CD4-positive, alpha-beta T cell (primary cell): ENCODE measurements around the gene ZEB2. TPM values are rescaled to one million over a fixed set of nuclear protein-coding genes. Genes with fewer than 3 reads are reported as not detected.

ENCODE experiments used
- ATAC-seq: fragments of 200-7000 bp; cut with Tn5 transposase; one replicate; pipeline ENCODE4 v1.10.0; 2022; ENCODE audit warnings: mild to moderate bottlenecking; ENCODE audit not compliant: poor library complexity
- CTCF ChIA-PET: fragments of 350-600 bp; sonication (Branson Sonifier 250); formaldehyde crosslinking; loops from one replicate; lab custom pipeline; 2021; ENCODE audit warnings: antibody characterized with exemption, inconsistent platforms; lab: Charles Lee
- POLR2A ChIA-PET: fragments of 350-600 bp; sonication (Branson Sonifier 250); formaldehyde crosslinking; loops from one replicate; lab custom pipeline; 2021; ENCODE audit warnings: antibody characterized with exemption, inconsistent platforms; lab: Charles Lee
- DNase-seq, 14 experiments: peaks; one replicate each; pipeline ENCODE4 v3.0.0-alpha.2; 2013 to 2020; ENCODE audit warnings: mixed read lengths in 2 of 14
- H3K27ac ChIP-seq, 2 donors: one replicate each; pipeline versions ENCODE4 v1.5.1 to v1.7.0; 2013; ENCODE audit warnings: low read length in 2 of 2, low read depth in 1 of 2, mild to moderate bottlenecking in 1 of 2
- H3K27me3 ChIP-seq, 2 experiments: 1 replicate in 1 of 2; 2 replicates in 1 of 2; pipeline versions ENCODE4 v1.6.1 to v1.7.0; 2013; ENCODE audit warnings: low read length in 2 of 2, control low read depth in 1 of 2, mild to moderate bottlenecking in 1 of 2, moderate library complexity in 1 of 2; ENCODE audit not compliant: insufficient read depth in 2 of 2, control insufficient read depth in 1 of 2
- H3K36me3 ChIP-seq: one replicate; pipeline ENCODE4 v1.6.1; 2013; ENCODE audit warnings: low read length, control low read depth; ENCODE audit not compliant: insufficient read depth
- H3K4me1 ChIP-seq: one replicate; pipeline ENCODE4 v1.6.1; 2013; ENCODE audit warnings: low read length, control low read depth; ENCODE audit not compliant: insufficient read depth
- H3K4me3 ChIP-seq: one replicate; pipeline ENCODE4 v1.5.1; 2013; ENCODE audit warnings: mild to moderate bottlenecking, low read length, moderate library complexity
- H3K9me3 ChIP-seq, 2 experiments: 1 replicate in 1 of 2; 2 replicates in 1 of 2; pipeline versions ENCODE4 v1.6.1 to v1.7.0; 2013; ENCODE audit warnings: low read length in 2 of 2, mild to moderate bottlenecking in 2 of 2, control low read depth in 1 of 2, moderate library complexity in 1 of 2; ENCODE audit not compliant: control insufficient read depth in 1 of 2, insufficient read depth in 1 of 2
- H3K27ac Mint-ChIP-seq: one replicate; pipeline ENCODE4 v1.8.0; 2020; ENCODE audit warnings: mixed read lengths
- H3K27me3 Mint-ChIP-seq: one replicate; pipeline ENCODE4 v1.8.0; 2021; ENCODE audit warnings: mixed read lengths
- H3K36me3 Mint-ChIP-seq: one replicate; pipeline ENCODE4 v1.8.0; 2021; ENCODE audit warnings: low read depth, mixed read lengths
- H3K4me1 Mint-ChIP-seq: one replicate; pipeline ENCODE4 v1.8.0; 2021; ENCODE audit warnings: low read depth, mixed read lengths
- H3K4me3 Mint-ChIP-seq: one replicate; pipeline ENCODE4 v1.8.0; 2020; ENCODE audit warnings: mild to moderate bottlenecking, mixed read lengths
- H3K9me3 Mint-ChIP-seq: one replicate; pipeline ENCODE4 v1.8.0; 2020; ENCODE audit warnings: mixed read lengths
- CTCF ChIP-seq: fragments of 200-600 bp; IDR thresholded peaks from one replicate; pipeline ENCODE4 v1.8.0; 2022; ENCODE audit warnings: antibody characterized with exemption, mild to moderate bottlenecking
- intact Hi-C, 2 experiments: fragments of 100-400 bp; cut with DNase I in 1 of 2; cut with micrococcal nuclease in 1 of 2; formaldehyde crosslinking; loops; one replicate each; pipeline versions ENCODE4 v1.15.1 to v1.9.0; 2023 to 2025; cut with DNase I, micrococcal nuclease
- total RNA-seq, 174 experiments: library from RNA in 2 of 174; stranded (reverse) in 2 of 174; gene quantifications; one replicate each; pipeline ENCODE4 v1.2.3 and lab custom pipeline; 2021 to 2026

Gene ZEB2
- total RNA-seq, 2 experiments from 2014 or later: 12.3 to 13.4 TPM

GRCh38 chr2:144346229-144346628, 173.7 kb downstream of the ZEB2 start:
- Mint-ChIP-seq H3K4me3 (no peak overlapping the region), H3K27me3 (no peaks in the 10 kb centered on the region), H3K9me3 (no peaks in the 10 kb centered on the region), H3K27ac (no peak overlapping the region), H3K36me3 (no peaks in the 10 kb centered on the region), H3K4me1 (no peaks in the 10 kb centered on the region)
- no peaks in the 10 kb centered on the region for H3K36me3 ChIP-seq
- TF ChIP-seq CTCF: no peak
- ChIA-PET CTCF (no interaction called here), POLR2A (interaction anchor here (0.6 kb wide), 1 partner anchor 22 kb away, joined by 3 read pairs; no protein-coding TSS in a partner anchor)
- DNase-seq (no peak), ATAC-seq (no peak)
- intact Hi-C loops: no loop called here
- no peak overlapping the region for H3K4me3 ChIP-seq
- H3K4me1 ChIP-seq: no peaks in the 10 kb centered on the region
- H3K27me3 ChIP-seq: no peaks in the 10 kb centered on the region
- H3K9me3 ChIP-seq: no peaks in the 10 kb centered on the region
- no peak overlapping the region for H3K27ac ChIP-seq

GRCh38 chr2:144343145-144343544, 176.8 kb downstream of the ZEB2 start:
- DNase-seq: no peak
- Mint-ChIP-seq H3K4me3 (no peak overlapping the region), H3K4me1 (no peaks in the 10 kb centered on the region), H3K27me3 (no peaks in the 10 kb centered on the region), H3K9me3 (no peaks in the 10 kb centered on the region), H3K27ac (no peak overlapping the region), H3K36me3 (no peaks in the 10 kb centered on the region)
- POLR2A ChIA-PET: no interaction called here
- no peak for TF ChIP-seq CTCF
- Histone ChIP-seq H3K27me3 (no peaks in the 10 kb centered on the region), H3K9me3 (no peaks in the 10 kb centered on the region), H3K36me3 (no peaks in the 10 kb centered on the region), H3K4me1 (no peaks in the 10 kb centered on the region), H3K27ac (no peak overlapping the region), H3K4me3 (no peak overlapping the region)
- no peak for ATAC-seq
- CTCF ChIA-PET: interaction anchor here (0.6 to 0.9 kb wide), 2 partner anchors 9 to 178 kb away, joined by 3 to 4 read pairs; no protein-coding TSS in a partner anchor
- intact Hi-C loops: no loop called here

- H3K27me3 Mint-ChIP-seq: no peaks in the 10 kb centered on the region
- ATAC-seq (no peak), DNase-seq (no peak)
- no peaks in the 10 kb centered on the region for H3K9me3 ChIP-seq
- H3K36me3 Mint-ChIP-seq: no peaks in the 10 kb centered on the region
- H3K9me3 Mint-ChIP-seq: no peaks in the 10 kb centered on the region
- H3K27ac Mint-ChIP-seq: no peak overlapping the region
- H3K4me3 ChIP-seq: no peak overlapping the region
- no peak overlapping the region for H3K27ac ChIP-seq
- H3K4me1 Mint-ChIP-seq: no peaks in the 10 kb centered on the region
- POLR2A ChIA-PET: no interaction called here
- no peaks in the 10 kb centered on the region for H3K36me3 ChIP-seq
- CTCF ChIA-PET: no interaction called here
- no peak overlapping the region for H3K4me3 Mint-ChIP-seq
- no peaks in the 10 kb centered on the region for H3K4me1 ChIP-seq
- intact Hi-C loops: no loop called here
- no peak for TF ChIP-seq CTCF
- no peaks in the 10 kb centered on the region for H3K27me3 ChIP-seq
Measured at GRCh38 chr2:144341538-144341937, 178.4 kb downstream of the ZEB2 start.
